ENCODE data around the gene TMEM132D.

Gene TMEM132D

DNA sequence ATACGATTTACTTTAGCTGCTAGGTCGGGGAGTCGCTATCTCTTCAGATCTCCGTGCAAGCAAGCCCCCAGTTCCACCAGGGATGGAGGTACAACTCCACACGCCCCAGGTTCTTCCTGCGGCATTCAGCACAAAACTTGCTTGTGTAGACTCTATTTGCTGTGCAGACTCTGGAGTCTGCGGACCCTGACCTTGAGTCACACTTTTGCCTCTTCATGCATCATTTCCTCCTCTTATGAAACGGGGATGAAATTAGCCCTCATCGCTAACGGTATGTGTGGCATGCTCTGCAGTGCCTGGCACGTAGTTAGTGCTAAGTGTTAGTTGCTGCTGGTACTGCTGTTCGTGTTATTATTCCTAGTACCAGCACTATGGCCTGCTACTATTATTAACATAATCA, 84.4 kb downstream of the TMEM132D start:
- no peak for DNase-seq

GRCh38 chr12:129815846-129816245, 88.0 kb downstream of the TMEM132D start:
- DNase-seq, result no peak

- no peak for DNase-seq
These were observed 91.9 kb downstream of the TMEM132D start for GRCh38 chr12:129811963-129812362.

- DNase-seq, result no peak
These were observed 96.7 kb downstream of the TMEM132D start for GRCh38 chr12:129807136-129807535.

- no peak for DNase-seq
These were observed 112.4 kb downstream of the TMEM132D start for GRCh38 chr12:129791396-129791795.

DNA sequence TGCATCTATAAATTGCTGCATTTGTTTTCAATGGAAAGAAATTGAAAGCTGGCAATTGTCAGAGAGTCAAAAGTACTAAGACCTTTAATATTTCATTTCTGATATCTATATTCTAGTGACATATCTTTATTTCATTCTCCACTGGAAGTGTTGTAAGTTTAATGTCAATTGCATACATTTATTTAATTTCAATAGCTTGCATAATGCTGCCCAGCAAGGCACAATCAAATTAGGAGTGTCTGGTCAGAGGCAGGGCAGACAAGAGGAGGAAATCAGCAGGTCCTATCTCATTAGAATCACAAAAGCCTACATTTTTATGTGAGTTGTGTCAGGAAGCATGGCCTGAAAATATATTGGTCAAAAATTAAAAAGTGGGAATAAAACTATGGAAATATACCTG, 112.9 kb downstream of the TMEM132D start:
- DNase-seq, result no peak

- DNase-seq, result no peak
These were observed 113.5 kb downstream of the TMEM132D start for GRCh38 chr12:129790331-129790730.

- no peak for DNase-seq
These were observed 113.9 kb downstream of the TMEM132D start for GRCh38 chr12:129789921-129790320.

DNA sequence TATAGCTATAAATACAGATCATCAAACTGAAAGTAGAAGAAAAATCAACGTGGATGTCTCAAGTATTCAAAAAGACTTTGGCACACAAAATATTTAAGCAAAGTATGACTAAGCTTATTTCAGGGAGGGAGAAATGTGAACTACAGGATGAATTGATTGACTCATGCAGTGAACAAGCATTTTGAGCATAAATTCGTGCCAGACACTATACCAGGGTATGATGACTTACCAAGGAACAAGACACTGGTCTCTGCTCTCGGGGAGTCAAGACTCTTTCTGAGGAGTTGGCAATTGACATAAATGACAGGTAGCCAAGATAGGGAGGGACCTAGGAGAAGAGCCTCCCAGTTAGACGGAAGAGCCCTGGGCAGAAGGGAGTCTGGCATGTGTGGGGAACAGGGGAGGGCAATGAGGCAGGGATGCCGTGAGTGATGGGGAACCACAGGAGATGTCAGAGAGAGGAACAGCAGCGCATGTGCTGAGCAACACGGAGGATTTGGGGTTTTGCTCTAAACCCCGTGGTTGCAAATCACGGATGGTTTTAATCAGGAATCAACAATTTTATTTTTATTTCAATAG, 115.2 kb downstream of the TMEM132D start:
- DNase-seq, result no peak

DNA sequence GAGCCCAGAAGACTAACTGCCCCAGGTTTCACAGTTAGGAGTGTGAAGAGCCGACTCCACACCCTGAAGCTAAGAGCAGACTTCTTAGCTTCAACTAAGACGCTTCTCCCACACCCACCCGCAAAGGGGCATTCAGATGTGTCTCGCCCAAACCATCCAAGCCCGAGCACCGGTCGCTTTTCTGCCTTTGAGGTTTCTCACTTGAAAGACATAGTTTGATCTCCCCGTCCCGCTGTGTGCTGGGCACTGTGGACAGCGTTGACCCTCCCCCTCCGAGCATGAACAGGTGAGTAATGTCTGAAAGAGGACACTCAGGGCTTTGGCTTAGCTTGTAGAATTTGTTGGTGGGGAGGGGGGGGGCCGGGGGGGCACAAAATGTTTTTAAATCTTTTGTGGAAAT, 123.8 kb downstream of the TMEM132D start:
- DNase-seq, result no peak

GRCh38 chr12:129779033-129779432, 124.8 kb downstream of the TMEM132D start:
- no peak for DNase-seq

DNA sequence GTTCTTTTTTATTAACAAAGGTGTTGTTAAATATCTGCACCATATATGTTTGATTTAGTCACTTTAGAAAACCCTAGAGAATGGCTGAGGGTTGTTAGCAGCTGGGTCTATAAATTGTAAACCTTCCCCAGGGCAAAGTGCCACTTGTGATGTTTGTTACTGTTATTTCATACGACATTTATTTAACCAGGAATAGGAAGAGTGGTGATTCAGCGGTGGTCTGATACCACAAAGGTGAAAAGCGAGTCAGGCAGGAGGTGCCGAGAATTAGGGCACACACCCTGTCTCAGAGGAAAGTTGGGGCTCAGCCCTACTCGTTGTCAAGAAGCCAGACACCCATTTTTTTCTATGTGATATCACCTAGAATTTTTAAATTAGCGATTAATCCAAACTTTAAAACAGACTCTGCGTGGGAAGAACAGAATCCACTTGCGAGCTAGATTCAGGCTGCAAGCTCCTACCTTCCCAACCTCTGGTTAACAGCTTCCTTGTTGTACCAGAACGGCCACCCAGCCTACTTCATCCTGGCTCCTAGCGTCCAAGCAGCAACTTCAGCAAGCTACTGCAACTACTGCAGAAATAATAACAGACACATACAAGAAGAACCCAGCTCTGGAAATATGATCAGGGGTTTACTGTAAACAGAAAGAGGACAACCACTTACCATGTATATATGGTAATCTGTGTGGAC, 126.7 kb downstream of the TMEM132D start:
- no peak for DNase-seq

DNA sequence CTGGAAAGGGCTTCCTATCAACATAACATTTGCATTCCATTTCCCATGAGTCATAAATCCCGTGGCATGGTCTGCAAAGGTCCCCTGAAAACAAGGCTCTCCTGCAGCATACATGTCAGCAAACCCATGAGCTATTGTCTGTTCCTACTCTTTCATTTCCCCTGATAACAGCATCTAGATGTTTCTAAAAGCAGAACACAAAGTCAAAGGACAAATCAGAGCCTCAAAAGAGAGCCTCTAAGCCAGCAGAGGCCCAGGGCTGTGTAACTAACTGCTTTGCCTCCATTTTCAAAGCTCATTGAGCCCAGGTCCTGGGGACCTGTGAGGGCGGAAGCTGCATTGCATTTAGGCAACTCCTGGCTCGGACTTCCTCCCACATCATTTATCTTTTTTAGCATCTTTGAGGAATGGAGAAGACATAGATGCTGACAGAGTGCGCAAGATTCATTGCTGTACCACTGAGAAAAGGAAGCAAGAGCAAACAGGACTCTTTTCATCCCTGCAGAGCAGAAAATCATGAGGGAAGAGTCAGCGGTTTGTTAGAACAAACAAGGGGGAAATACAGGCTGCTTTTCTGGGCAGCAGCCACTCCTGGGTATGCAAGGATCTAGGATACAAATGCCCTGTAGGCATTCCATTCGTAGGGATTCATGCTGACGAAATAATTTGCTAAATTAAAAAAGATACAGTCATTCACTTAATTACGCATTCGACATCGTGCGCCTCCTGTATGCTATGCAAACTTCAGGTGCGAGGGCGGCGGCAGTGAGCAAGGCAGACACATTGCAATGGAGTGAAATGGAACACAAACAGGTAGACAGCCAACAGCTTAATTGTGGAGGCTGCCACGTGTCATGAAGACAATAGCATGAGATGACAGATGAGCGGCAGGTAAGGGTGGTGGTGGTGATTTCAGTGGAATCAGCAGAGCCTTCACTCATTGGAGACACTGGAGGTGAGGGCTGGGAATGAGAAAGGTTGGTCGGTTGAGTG, 131.0 kb downstream of the TMEM132D start:
- DNase-seq, result no peak

DNA sequence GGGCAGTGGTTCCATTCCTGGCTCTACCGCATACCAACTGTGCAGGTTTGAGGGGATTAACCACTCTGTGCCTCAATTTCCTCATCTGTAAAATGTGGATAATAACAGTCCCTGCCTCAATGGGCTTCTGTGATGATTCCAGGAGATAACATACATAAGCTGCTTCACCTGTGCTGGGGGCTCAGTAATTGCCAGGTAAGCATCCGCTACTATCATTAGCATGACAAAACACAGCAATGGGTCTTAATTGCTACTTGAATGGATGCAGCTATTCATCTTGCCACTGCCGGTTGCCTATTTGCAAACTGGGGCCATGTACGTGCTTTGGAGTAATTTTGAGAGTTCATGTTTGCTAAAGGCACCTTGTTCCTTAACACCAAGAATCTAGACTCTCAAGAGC, 132.6 kb downstream of the TMEM132D start:
- no peak for DNase-seq

DNA sequence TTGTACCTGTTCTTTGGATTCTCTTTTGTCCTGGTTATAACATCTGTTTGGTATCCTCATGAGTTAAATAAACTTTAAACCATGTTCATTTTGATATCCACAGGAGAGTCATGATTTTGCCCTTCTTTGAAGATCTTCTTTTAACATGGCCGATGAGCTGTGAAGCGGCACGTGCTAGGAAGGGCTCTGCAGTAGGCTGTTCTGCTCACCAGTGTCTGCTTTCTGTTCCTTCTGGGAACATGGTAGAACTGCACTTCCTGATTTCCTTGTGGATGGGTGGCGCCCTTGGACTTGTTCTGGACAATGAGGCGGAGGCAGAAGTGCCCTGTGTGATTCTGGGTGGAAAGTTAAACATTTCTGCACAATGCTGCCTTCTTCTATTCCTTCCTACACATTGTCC, 138.1 kb downstream of the TMEM132D start:
- no peak for DNase-seq

- DNase-seq, result no peak
These were observed 141.4 kb downstream of the TMEM132D start for GRCh38 chr12:129762436-129762835.

- DNase-seq, result no peak
These were observed 150.2 kb downstream of the TMEM132D start for GRCh38 chr12:129753586-129753985.

DNA sequence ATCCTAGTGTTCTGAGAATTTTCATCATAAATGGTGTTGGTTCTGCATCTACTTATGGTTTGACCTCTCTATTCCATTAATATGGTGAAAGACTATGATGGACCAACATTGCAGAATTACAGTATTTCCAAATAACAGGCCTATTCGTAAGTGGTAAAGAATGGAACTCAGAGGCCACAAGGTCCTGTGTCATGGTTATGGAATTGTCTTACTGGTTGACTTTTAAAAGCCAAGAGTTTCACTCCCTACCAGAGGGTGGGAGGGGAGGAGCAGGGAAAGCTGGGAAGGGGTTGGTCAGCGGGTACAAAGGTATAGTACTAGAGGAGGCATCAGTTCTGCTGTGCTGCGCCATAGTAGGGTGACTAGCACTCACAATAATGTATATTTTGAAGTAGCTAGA, 153.4 kb downstream of the TMEM132D start:
- DNase-seq, result no peak

- no peak for DNase-seq
These were observed 157.5 kb downstream of the TMEM132D start for GRCh38 chr12:129746318-129746717.

DNA sequence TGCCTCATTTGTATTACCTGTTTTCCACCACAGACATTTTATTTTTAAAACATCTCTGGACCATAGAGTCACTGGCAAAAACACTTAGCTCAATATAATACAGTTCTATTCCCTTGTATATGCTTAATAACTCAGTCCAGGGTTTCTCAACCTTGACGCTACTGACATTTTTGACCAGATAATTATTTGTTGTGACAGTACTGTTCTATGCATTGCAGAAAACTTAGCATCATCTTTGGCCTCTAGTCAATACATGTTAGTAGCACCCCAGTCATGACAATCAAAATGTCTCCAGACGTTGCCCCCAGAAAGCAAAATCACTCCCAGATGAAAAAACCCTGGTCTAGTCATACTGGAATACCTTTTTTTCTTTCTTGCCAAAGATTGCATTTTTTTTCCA, 174.7 kb downstream of the TMEM132D start:
- no peak for DNase-seq

DNA sequence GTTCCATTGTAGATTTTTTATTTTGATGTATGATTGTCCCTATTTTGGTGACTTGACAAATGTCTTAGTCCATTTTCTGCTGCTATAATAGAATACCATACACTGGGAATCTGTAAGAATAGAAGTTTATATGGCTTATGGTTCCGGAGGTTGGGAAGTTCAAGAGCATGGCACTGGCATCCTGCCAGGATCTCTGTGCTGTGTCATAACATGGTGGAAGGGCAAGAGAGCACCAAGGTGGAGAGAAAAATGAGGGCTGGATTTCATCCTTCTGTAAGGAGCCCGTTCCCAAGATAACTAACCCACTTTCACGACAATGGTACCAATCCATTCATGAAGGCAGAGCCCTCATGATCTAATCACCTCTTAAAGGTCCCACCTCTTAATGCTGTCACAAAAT, 176.7 kb downstream of the TMEM132D start:
- DNase-seq, result no peak

GRCh38 chr12:129723260-129723659, 180.6 kb downstream of the TMEM132D start:
- DNase-seq, result no peak

GRCh38 chr12:129720618-129721017, 183.2 kb downstream of the TMEM132D start:
- no peak for DNase-seq

DNA sequence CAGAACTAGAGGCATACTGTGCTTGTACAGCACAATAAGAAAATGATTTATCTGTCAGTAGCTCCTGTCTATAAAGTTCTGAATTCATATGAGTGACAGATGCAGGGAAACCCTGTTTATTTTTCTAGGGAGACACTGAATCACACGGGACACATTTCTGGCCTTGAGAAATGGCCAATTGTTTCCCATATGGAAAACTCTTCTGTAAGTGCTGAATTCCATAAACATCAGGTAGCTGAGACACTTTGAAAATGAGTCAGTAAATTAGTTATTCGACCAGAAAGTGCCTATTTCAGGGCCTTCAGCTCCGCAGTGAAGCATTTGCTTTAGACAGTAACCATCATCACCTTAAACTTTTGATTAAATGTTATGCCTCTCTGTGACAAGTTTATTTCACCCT, 184.4 kb downstream of the TMEM132D start:
- no peak for DNase-seq

All from CD4-positive, alpha-beta T cell treated with Interleukin-15 for 1 hour (primary cell).